ENCODE data around the gene SLAMF8. TPM values are rescaled to one million over a fixed set of nuclear protein-coding genes. Genes with fewer than 3 reads are reported as not detected.

SLAMF8 gene
- total and polyA plus RNA-seq, 2 donors (not counting 1 experiment from before 2014, with no cell fraction given), result 0.54 TPM; not detected in 1

DNA sequence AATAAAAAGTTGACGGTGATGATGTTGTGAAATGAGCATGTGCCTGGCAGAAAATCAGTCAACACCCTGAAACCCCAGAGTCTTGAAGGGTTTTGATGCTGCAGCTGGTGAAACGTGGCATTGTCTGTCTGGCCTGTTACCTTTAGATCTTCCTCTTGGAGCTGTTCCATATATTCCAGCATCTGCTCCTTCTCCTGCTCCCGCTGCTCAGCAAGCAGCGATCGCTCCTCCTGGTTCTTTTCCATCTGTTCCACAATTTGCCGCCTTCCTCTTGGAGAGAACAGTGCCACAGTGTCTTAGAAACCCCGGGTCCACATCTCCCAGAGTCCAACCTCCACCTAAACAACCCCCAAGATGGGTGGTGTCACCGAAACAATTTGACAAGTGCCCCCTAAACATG is 57.6 kb downstream of the SLAMF8 start:
- no peaks in the 10 kb centered on the region for H3K36me3 ChIP-seq (replicated peaks in 1 of 2; ENCODE audit: control extremely low read depth in 1 of 2, control insufficient read depth in 1 of 2, extremely low read depth in 1 of 2, insufficient read depth in 2 of 2, low read length in 1 of 2)
- ChIA-PET CTCF (interaction anchor here (2.6 kb wide), 1 partner anchor 85 kb away, joined by 12 read pairs; no protein-coding TSS in a partner anchor), POLR2A (no interaction called here)
- H3K4me1 ChIP-seq (ENCODE audit: control insufficient read depth in 2 of 2, insufficient read depth in 2 of 2, low read length in 2 of 2), result peaks cover 6% of the 10 kb centered on the region in 2 donors
- H2AFZ ChIP-seq (ENCODE audit: insufficient read depth, low read depth, low read length, poor library complexity, severe bottlenecking), result no peak overlapping the region
- no peaks in the 10 kb centered on the region for H4K20me1 ChIP-seq (ENCODE audit: control insufficient read depth, insufficient read depth, low read length, poor library complexity, severe bottlenecking)
- ATAC-seq (ENCODE audit: low read depth), result no peak
- WGBS (ENCODE audit: insufficient coverage), result 92% methylated on average over 7 of the region's 8 CpGs
- H3K4me3 Mint-ChIP-seq, result no peak overlapping the region
- no peak for TF ChIP-seq EZH2 (IDR thresholded peaks at IDR 0.05; ENCODE audit: borderline replicate concordance, insufficient read depth, low read depth, low read length, poor library complexity, severe bottlenecking)
- TF ChIP-seq, protein P1, sequence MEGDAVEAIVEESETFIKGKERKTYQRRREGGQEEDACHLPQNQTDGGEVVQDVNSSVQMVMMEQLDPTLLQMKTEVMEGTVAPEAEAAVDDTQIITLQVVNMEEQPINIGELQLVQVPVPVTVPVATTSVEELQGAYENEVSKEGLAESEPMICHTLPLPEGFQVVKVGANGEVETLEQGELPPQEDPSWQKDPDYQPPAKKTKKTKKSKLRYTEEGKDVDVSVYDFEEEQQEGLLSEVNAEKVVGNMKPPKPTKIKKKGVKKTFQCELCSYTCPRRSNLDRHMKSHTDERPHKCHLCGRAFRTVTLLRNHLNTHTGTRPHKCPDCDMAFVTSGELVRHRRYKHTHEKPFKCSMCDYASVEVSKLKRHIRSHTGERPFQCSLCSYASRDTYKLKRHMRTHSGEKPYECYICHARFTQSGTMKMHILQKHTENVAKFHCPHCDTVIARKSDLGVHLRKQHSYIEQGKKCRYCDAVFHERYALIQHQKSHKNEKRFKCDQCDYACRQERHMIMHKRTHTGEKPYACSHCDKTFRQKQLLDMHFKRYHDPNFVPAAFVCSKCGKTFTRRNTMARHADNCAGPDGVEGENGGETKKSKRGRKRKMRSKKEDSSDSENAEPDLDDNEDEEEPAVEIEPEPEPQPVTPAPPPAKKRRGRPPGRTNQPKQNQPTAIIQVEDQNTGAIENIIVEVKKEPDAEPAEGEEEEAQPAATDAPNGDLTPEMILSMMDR (IDR thresholded peaks at IDR 0.05), result no peak
- H3K27me3 ChIP-seq (replicated peaks in 1 of 4; ENCODE audit: control extremely low read depth in 1 of 4, control insufficient read depth in 3 of 4, insufficient read depth in 4 of 4, low read length in 3 of 4), result no peaks in the 10 kb centered on the region
- peaks cover 9% of the 10 kb centered on the region for H3K4me1 Mint-ChIP-seq
- H3K27ac Mint-ChIP-seq, result no peak overlapping the region
- H3K27ac ChIP-seq (ENCODE audit: low read length in 2 of 2), result no peak overlapping the region
- no peaks in the 10 kb centered on the region for H3K79me2 ChIP-seq (ENCODE audit: control insufficient read depth, insufficient read depth, low read length)
- H3K9me3 ChIP-seq (ENCODE audit: control extremely low read depth in 1 of 3, control insufficient read depth in 2 of 3, insufficient read depth in 1 of 3, low read length in 2 of 3), result no peaks in the 10 kb centered on the region
- no peak for DNase-seq
- H3K4me2 ChIP-seq (replicated peaks; ENCODE audit: low read depth, low read length, poor library complexity, severe bottlenecking), result no peak overlapping the region
- H3K9me3 Mint-ChIP-seq (ENCODE audit: insufficient read depth), result no peaks in the 10 kb centered on the region
- intact Hi-C loops (cut with micrococcal nuclease), result no loop called here
- H3K4me3 ChIP-seq (ENCODE audit: control extremely low read depth in 1 of 5, extremely low read depth in 1 of 5, insufficient read depth in 1 of 5, low read depth in 2 of 5, low read length in 4 of 5), result no peak overlapping the region
- H3K27me3 Mint-ChIP-seq, result no peaks in the 10 kb centered on the region
- H3K9ac ChIP-seq (ENCODE audit: low read length), result no peak overlapping the region

Small RNAs within 50 kb of the gene (small RNA-seq; reads per million reads assigned to genes)
- not detected for gene RF00570 (ENCODE audit: insufficient read length, low read depth, low replicate concordance)

Other genes starting within 250 kb of the SLAMF8 start
- gene APCS, start 239.0 kb upstream of the SLAMF8 start, total RNA-seq, result not detected in 2 replicates
- gene APCS, start 239.0 kb upstream of the SLAMF8 start, polyA plus RNA-seq, result not detected in 2 replicates
- not detected in 2 replicates for gene CRP, start 112.3 kb upstream of the SLAMF8 start, total RNA-seq
- not detected in 2 replicates for gene CRP, start 112.3 kb upstream of the SLAMF8 start, polyA plus RNA-seq
- gene DUSP23, start 45.9 kb upstream of the SLAMF8 start, total RNA-seq, result 9.5 and 9.6 TPM in 2 replicates
- 10.5 and 15.8 TPM in 2 replicates for gene DUSP23, start 45.9 kb upstream of the SLAMF8 start, polyA plus RNA-seq
- 0.19 TPM in 1 of 2 replicates, not detected in the other for gene FCRL6, start 24.5 kb upstream of the SLAMF8 start, total RNA-seq
- 0.81 and 1.2 TPM in 2 replicates for gene FCRL6, start 24.5 kb upstream of the SLAMF8 start, polyA plus RNA-seq
- 0.17 TPM in 1 of 2 replicates, not detected in the other for gene VSIG8, start 35.8 kb downstream of the SLAMF8 start, total RNA-seq
- gene VSIG8, start 35.8 kb downstream of the SLAMF8 start, polyA plus RNA-seq, result 0.09 TPM in 1 of 2 replicates, not detected in the other
- 1.7 and 2.4 TPM in 2 replicates for gene CFAP45, start 73.3 kb downstream of the SLAMF8 start, total RNA-seq
- 1.3 and 5.2 TPM in 2 replicates for gene CFAP45, start 73.3 kb downstream of the SLAMF8 start, polyA plus RNA-seq
- 342 and 354 TPM in 2 replicates for gene TAGLN2, start 98.6 kb downstream of the SLAMF8 start, total RNA-seq
- gene TAGLN2, start 98.6 kb downstream of the SLAMF8 start, polyA plus RNA-seq, result 656 and 721 TPM in 2 replicates
- 0.15 and 0.37 TPM in 2 replicates for gene IGSF9, start 118.7 kb downstream of the SLAMF8 start, total RNA-seq
- gene IGSF9, start 118.7 kb downstream of the SLAMF8 start, polyA plus RNA-seq, result 0.36 and 0.89 TPM in 2 replicates
- not detected in 2 replicates for gene SLAMF9, start 127.4 kb downstream of the SLAMF8 start, total RNA-seq
- not detected in 2 replicates for gene SLAMF9, start 127.4 kb downstream of the SLAMF8 start, polyA plus RNA-seq
- gene PIGM, start 205.1 kb downstream of the SLAMF8 start, total RNA-seq, result 6.0 and 7.4 TPM in 2 replicates
- 1.4 TPM in 2 replicates for gene PIGM, start 205.1 kb downstream of the SLAMF8 start, polyA plus RNA-seq
- gene KCNJ10, start 243.3 kb downstream of the SLAMF8 start, total RNA-seq, result not detected in 2 replicates
- gene KCNJ10, start 243.3 kb downstream of the SLAMF8 start, polyA plus RNA-seq, result not detected in 2 replicates